ENCODE results near the gene UPB1.

The UPB1 gene

GRCh38 chr22:24515027-24515338 is 19.9 kb downstream of the UPB1 start:
- no peak overlapping the region for H3K4me3 ChIP-seq (replicated peaks; ENCODE audit: insufficient read depth, low read length)
- DNase-seq (ENCODE audit: low read depth in 1 of 2, low spot score in 1 of 2) = no peak
- no peak overlapping the region for H3K27ac ChIP-seq (replicated peaks)
- no peak for TF ChIP-seq SPI1 (IDR thresholded peaks at IDR 0.05; ENCODE audit: borderline replicate concordance, low read depth)
- TF ChIP-seq REST (IDR thresholded peaks at IDR 0.05; ENCODE audit: insufficient replicate concordance, low read depth) = no peak
- TF ChIP-seq POLR2AphosphoS5 (IDR thresholded peaks at IDR 0.05; ENCODE audit: low read depth) = no peak
- TF ChIP-seq GABPA (IDR thresholded peaks at IDR 0.05; ENCODE audit: low read depth) = no peak
- TF ChIP-seq CTCF (IDR thresholded peaks at IDR 0.05; ENCODE audit: insufficient read depth, low read length) = no peak
- H3K27me3 ChIP-seq (ENCODE audit: insufficient read depth, poor library complexity, severe bottlenecking) = no peaks in the 10 kb centered on the region

DNA sequence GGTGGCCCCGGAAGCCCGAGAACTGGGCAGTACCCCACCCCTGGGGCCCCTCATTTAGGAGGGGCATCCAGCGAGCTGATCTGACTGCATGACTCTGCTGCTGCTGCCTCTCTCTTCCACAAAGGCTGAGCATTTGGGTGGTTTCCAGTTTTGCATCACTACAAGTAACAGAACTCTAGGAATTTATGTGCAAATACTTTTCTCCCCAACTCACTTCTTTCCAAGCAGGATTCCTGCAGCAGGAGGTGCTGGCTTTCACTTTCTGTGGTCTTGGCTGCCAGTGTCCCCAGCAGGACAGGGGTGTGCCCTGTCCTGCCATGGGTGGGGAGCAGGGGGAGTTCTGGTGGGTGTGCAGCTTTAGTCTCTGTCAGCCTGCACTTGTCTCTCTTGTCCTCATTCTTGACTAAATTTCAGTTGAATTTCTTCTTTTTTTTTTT is 21.2 kb downstream of the UPB1 start:
- Histone ChIP-seq H3K27me3 (ENCODE audit: insufficient read depth, poor library complexity, severe bottlenecking) (no peaks in the 10 kb centered on the region), H3K27ac (replicated peaks) (peak overlapping the region; percentile 75), H3K4me3 (replicated peaks; ENCODE audit: insufficient read depth, low read length) (no peak overlapping the region)
- TF ChIP-seq CTCF (IDR thresholded peaks at IDR 0.05; ENCODE audit: insufficient read depth, low read length) (no peak), REST (IDR thresholded peaks at IDR 0.05; ENCODE audit: insufficient replicate concordance, low read depth) (no peak), POLR2AphosphoS5 (IDR thresholded peaks at IDR 0.05; ENCODE audit: low read depth) (no peak), SPI1 (IDR thresholded peaks at IDR 0.05; ENCODE audit: borderline replicate concordance, low read depth) (no peak), GABPA (IDR thresholded peaks at IDR 0.05; ENCODE audit: low read depth) (no peak)
- DNase-seq (ENCODE audit: low read depth in 1 of 2, low spot score in 1 of 2) = peak; percentile 38 to 42

- no peak overlapping the region for H3K4me3 ChIP-seq (replicated peaks; ENCODE audit: insufficient read depth, low read length)
- no peaks in the 10 kb centered on the region for H3K27me3 ChIP-seq (ENCODE audit: insufficient read depth, poor library complexity, severe bottlenecking)
- no peak overlapping the region; the same call in 1 of the 2 replicates for H3K27ac ChIP-seq (replicated peaks)
- no peak for DNase-seq (ENCODE audit: low read depth in 1 of 2, low spot score in 1 of 2)
- no peak for TF ChIP-seq GABPA (IDR thresholded peaks at IDR 0.05; ENCODE audit: low read depth)
- TF ChIP-seq POLR2AphosphoS5 (IDR thresholded peaks at IDR 0.05; ENCODE audit: low read depth) = no peak
- TF ChIP-seq CTCF (IDR thresholded peaks at IDR 0.05; ENCODE audit: insufficient read depth, low read length) = no peak
- no peak for TF ChIP-seq SPI1 (IDR thresholded peaks at IDR 0.05; ENCODE audit: borderline replicate concordance, low read depth)
- no peak for TF ChIP-seq REST (IDR thresholded peaks at IDR 0.05; ENCODE audit: insufficient replicate concordance, low read depth)
Measured at GRCh38 chr22:24517446-24517845, 22.3 kb downstream of the UPB1 start.

Data from HL-60 (cell line).